CD4-positive, alpha-beta T cell (primary cell): ENCODE results near the gene EPM2AIP1. TPM values are rescaled to one million over a fixed set of nuclear protein-coding genes. Genes with fewer than 3 reads are reported as not detected.

Source experiments
- ATAC-seq: fragments of 200-7000 bp; cut with Tn5 transposase; one replicate; pipeline ENCODE4 v1.10.0; 2022; ENCODE audit warnings: mild to moderate bottlenecking; ENCODE audit not compliant: poor library complexity
- CTCF ChIA-PET: fragments of 350-600 bp; sonication (Branson Sonifier 250); formaldehyde crosslinking; loops from one replicate; lab custom pipeline; 2021; ENCODE audit warnings: antibody characterized with exemption, inconsistent platforms; lab: Charles Lee
- POLR2A ChIA-PET: fragments of 350-600 bp; sonication (Branson Sonifier 250); formaldehyde crosslinking; loops from one replicate; lab custom pipeline; 2021; ENCODE audit warnings: antibody characterized with exemption, inconsistent platforms; lab: Charles Lee
- DNase-seq, 14 experiments: peaks; one replicate each; pipeline ENCODE4 v3.0.0-alpha.2; 2013 to 2020; ENCODE audit warnings: mixed read lengths in 2 of 14
- H3K27ac ChIP-seq, 2 donors: one replicate each; pipeline versions ENCODE4 v1.5.1 to v1.7.0; 2013; ENCODE audit warnings: low read length in 2 of 2, low read depth in 1 of 2, mild to moderate bottlenecking in 1 of 2
- H3K27me3 ChIP-seq, 2 experiments: 1 replicate in 1 of 2; 2 replicates in 1 of 2; pipeline versions ENCODE4 v1.6.1 to v1.7.0; 2013; ENCODE audit warnings: low read length in 2 of 2, control low read depth in 1 of 2, mild to moderate bottlenecking in 1 of 2, moderate library complexity in 1 of 2; ENCODE audit not compliant: insufficient read depth in 2 of 2, control insufficient read depth in 1 of 2
- H3K36me3 ChIP-seq: one replicate; pipeline ENCODE4 v1.6.1; 2013; ENCODE audit warnings: low read length, control low read depth; ENCODE audit not compliant: insufficient read depth
- H3K4me1 ChIP-seq: one replicate; pipeline ENCODE4 v1.6.1; 2013; ENCODE audit warnings: low read length, control low read depth; ENCODE audit not compliant: insufficient read depth
- H3K4me3 ChIP-seq: one replicate; pipeline ENCODE4 v1.5.1; 2013; ENCODE audit warnings: mild to moderate bottlenecking, low read length, moderate library complexity
- H3K9me3 ChIP-seq, 2 experiments: 1 replicate in 1 of 2; 2 replicates in 1 of 2; pipeline versions ENCODE4 v1.6.1 to v1.7.0; 2013; ENCODE audit warnings: low read length in 2 of 2, mild to moderate bottlenecking in 2 of 2, control low read depth in 1 of 2, moderate library complexity in 1 of 2; ENCODE audit not compliant: control insufficient read depth in 1 of 2, insufficient read depth in 1 of 2
- H3K27ac Mint-ChIP-seq: one replicate; pipeline ENCODE4 v1.8.0; 2020; ENCODE audit warnings: mixed read lengths
- H3K27me3 Mint-ChIP-seq: one replicate; pipeline ENCODE4 v1.8.0; 2021; ENCODE audit warnings: mixed read lengths
- H3K36me3 Mint-ChIP-seq: one replicate; pipeline ENCODE4 v1.8.0; 2021; ENCODE audit warnings: low read depth, mixed read lengths
- H3K4me1 Mint-ChIP-seq: one replicate; pipeline ENCODE4 v1.8.0; 2021; ENCODE audit warnings: low read depth, mixed read lengths
- H3K4me3 Mint-ChIP-seq: one replicate; pipeline ENCODE4 v1.8.0; 2020; ENCODE audit warnings: mild to moderate bottlenecking, mixed read lengths
- H3K9me3 Mint-ChIP-seq: one replicate; pipeline ENCODE4 v1.8.0; 2020; ENCODE audit warnings: mixed read lengths
- intact Hi-C, 2 experiments: fragments of 100-400 bp; cut with DNase I in 1 of 2; cut with micrococcal nuclease in 1 of 2; formaldehyde crosslinking; loops; one replicate each; pipeline versions ENCODE4 v1.15.1 to v1.9.0; 2023 to 2025; cut with DNase I, micrococcal nuclease
- total RNA-seq, 174 experiments: library from RNA in 2 of 174; stranded (reverse) in 2 of 174; gene quantifications; one replicate each; pipeline ENCODE4 v1.2.3 and lab custom pipeline; 2021 to 2026
- TF ChIP-seq, protein P1 (sequence below): fragments of 200-600 bp; IDR thresholded peaks from one replicate; pipeline ENCODE4 v1.8.0; 2022; ENCODE audit warnings: antibody characterized with exemption, mild to moderate bottlenecking

Gene EPM2AIP1
- total RNA-seq, 2 experiments from 2014 or later: 27.7 to 29.5 TPM

DNA sequence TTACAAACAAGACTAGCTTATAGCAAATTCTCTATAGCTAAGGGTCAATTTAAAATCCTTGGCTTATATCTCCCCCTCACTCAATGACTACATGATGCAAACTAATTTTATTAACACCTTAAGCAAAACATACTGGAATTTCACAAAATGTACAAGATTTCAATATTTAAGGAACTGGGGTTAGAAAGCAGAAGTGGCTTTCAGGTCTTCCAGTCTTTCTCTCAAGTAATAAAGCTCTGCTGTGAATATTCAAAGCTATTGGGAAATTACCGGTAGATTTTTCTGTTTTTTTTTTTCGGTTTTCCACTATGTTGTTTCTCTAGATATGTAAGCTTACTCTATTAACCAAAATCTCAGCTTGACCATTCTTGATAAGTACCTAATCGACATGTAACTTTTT is 3.9 kb downstream of the EPM2AIP1 start:
- H3K9me3 Mint-ChIP-seq: no peaks in the 10 kb centered on the region
- Histone ChIP-seq H3K27me3 (no peaks in the 10 kb centered on the region), H3K27ac (no peak overlapping the region), H3K9me3 (no peaks in the 10 kb centered on the region), H3K36me3 (peaks cover 37% of the 10 kb centered on the region), H3K4me3 (no peak overlapping the region), H3K4me1 (peaks cover 25% of the 10 kb centered on the region)
- TF ChIP-seq, protein P1, sequence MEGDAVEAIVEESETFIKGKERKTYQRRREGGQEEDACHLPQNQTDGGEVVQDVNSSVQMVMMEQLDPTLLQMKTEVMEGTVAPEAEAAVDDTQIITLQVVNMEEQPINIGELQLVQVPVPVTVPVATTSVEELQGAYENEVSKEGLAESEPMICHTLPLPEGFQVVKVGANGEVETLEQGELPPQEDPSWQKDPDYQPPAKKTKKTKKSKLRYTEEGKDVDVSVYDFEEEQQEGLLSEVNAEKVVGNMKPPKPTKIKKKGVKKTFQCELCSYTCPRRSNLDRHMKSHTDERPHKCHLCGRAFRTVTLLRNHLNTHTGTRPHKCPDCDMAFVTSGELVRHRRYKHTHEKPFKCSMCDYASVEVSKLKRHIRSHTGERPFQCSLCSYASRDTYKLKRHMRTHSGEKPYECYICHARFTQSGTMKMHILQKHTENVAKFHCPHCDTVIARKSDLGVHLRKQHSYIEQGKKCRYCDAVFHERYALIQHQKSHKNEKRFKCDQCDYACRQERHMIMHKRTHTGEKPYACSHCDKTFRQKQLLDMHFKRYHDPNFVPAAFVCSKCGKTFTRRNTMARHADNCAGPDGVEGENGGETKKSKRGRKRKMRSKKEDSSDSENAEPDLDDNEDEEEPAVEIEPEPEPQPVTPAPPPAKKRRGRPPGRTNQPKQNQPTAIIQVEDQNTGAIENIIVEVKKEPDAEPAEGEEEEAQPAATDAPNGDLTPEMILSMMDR: no peak
- ATAC-seq (no peak), DNase-seq (peak in 2 of 14 experiments; percentile 34 to 44)
- intact Hi-C loops: no loop called here
- POLR2A ChIA-PET: interaction anchor here (1.3 kb wide), 1 partner anchor 44 kb away, joined by 3 read pairs; the partner anchor contains the start of gene TRANK1
- peaks cover 35% of the 10 kb centered on the region for H3K4me1 Mint-ChIP-seq
- H3K4me3 Mint-ChIP-seq: peak overlapping the region; percentile 50
- CTCF ChIA-PET: interaction anchor here (1.0 to 1.8 kb wide), 2 partner anchors 30 to 81 kb away, joined by 3 to 8 read pairs; no protein-coding TSS in a partner anchor
- peaks cover 60% of the 10 kb centered on the region for H3K36me3 Mint-ChIP-seq
- H3K27me3 Mint-ChIP-seq: no peaks in the 10 kb centered on the region
- H3K27ac Mint-ChIP-seq: no peak overlapping the region

DNA sequence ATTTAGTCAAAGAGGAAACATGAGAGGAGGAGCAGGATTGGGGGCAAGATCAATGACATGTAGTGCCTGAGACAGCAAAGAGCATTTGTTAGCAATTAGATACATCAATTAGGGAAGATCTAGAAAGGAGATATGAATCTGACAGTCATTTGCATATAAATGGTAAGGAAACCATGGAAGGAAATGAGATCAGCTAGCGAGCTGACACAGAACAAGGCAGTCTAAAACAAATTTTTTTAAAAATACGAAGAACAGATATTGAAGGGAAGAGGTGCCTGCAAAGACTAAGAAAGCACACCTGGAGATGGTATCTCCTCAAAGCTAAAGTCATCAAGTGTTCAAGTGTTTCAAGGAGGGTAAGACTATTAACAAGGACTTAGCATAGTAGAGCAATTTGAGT is 4.6 kb downstream of the EPM2AIP1 start:
- no peaks in the 10 kb centered on the region for H3K27me3 ChIP-seq
- TF ChIP-seq, protein P1: no peak
- POLR2A ChIA-PET: interaction anchor here (1.3 kb wide), 1 partner anchor 43 kb away, joined by 3 read pairs; the partner anchor contains the start of gene TRANK1
- peaks cover 43% of the 10 kb centered on the region for H3K36me3 ChIP-seq
- Mint-ChIP-seq H3K27me3 (no peaks in the 10 kb centered on the region), H3K4me3 (peak overlapping the region; percentile 78), H3K4me1 (peaks cover 35% of the 10 kb centered on the region), H3K27ac (peak overlapping the region; percentile 66), H3K9me3 (no peaks in the 10 kb centered on the region), H3K36me3 (peaks cover 67% of the 10 kb centered on the region)
- ATAC-seq (no peak), DNase-seq (peak in 4 of 14 experiments; percentile 4 to 64 (median 55))
- CTCF ChIA-PET: interaction anchor here (1.0 to 1.8 kb wide), 2 partner anchors 30 to 80 kb away, joined by 3 to 8 read pairs; no protein-coding TSS in a partner anchor
- no peak overlapping the region for H3K27ac ChIP-seq
- intact Hi-C loops: no loop called here
- H3K4me3 ChIP-seq: no peak overlapping the region
- H3K4me1 ChIP-seq: peaks cover 24% of the 10 kb centered on the region
- H3K9me3 ChIP-seq: no peaks in the 10 kb centered on the region

DNA sequence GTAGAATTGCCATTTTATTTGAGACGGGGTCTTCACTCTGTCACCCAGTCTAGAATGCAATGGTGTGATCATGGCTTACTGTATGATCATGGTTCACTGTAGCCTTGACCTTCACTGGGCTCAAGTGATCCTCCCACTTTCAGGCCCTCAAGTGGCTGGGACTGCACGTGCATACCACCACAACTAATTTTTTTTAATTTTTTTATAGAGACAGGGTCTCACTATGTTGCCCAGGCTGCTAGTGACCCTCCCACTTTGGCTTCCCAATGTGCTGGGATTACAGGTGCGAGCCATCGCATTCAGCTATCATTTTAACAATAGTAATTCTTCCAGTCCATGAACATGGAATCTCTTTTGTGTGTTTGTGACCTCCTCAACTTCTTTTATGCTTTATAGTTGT is 11.9 kb downstream of the EPM2AIP1 start:
- Histone ChIP-seq H3K27ac (no peak overlapping the region), H3K4me3 (no peak overlapping the region), H3K27me3 (no peaks in the 10 kb centered on the region), H3K4me1 (no peaks in the 10 kb centered on the region), H3K36me3 (peaks cover 39% of the 10 kb centered on the region), H3K9me3 (peaks cover 5 to 28% of the 10 kb centered on the region in 2 experiments)
- Mint-ChIP-seq H3K9me3 (peaks cover 3% of the 10 kb centered on the region), H3K27me3 (no peaks in the 10 kb centered on the region), H3K4me1 (no peaks in the 10 kb centered on the region), H3K4me3 (no peak overlapping the region), H3K36me3 (peaks cover 64% of the 10 kb centered on the region), H3K27ac (no peak overlapping the region)
- CTCF ChIA-PET: no interaction called here
- DNase-seq: no peak
- POLR2A ChIA-PET: no interaction called here
- no peak for ATAC-seq
- intact Hi-C loops: no loop called here
- TF ChIP-seq, protein P1: no peak
